ENCODE data around the gene RAB37.

- TF ChIP-seq ZNF8 (CRISPR knock-in tag; IDR thresholded peaks at IDR 0.05) (no peak), PATZ1 (CRISPR knock-in tag; IDR thresholded peaks at IDR 0.05; ENCODE audit: borderline replicate concordance) (no peak), ARNTL (CRISPR knock-in tag; IDR thresholded peaks at IDR 0.05; ENCODE audit: borderline replicate concordance, low read depth) (no peak)
Measured at GRCh38 chr17:74795327-74796020, 58.4 kb downstream of the RAB37 start.
